NCI-H146 treated with DMSO at 0.1 percent for 48 hours (cell line): ENCODE data around the gene ONECUT2.
"Not testable (repeated sequence)": the region's sequence is repeated elsewhere in the genome, so short reads cannot be mapped to it uniquely, and the experiment has no call there.

ENCODE experiments used
- DNase-seq: peaks from one replicate; lab custom pipeline; 2025; ENCODE audit not compliant: unreplicated experiment; lab: John Stamatoyannopoulos, UW

Gene ONECUT2

DNA sequence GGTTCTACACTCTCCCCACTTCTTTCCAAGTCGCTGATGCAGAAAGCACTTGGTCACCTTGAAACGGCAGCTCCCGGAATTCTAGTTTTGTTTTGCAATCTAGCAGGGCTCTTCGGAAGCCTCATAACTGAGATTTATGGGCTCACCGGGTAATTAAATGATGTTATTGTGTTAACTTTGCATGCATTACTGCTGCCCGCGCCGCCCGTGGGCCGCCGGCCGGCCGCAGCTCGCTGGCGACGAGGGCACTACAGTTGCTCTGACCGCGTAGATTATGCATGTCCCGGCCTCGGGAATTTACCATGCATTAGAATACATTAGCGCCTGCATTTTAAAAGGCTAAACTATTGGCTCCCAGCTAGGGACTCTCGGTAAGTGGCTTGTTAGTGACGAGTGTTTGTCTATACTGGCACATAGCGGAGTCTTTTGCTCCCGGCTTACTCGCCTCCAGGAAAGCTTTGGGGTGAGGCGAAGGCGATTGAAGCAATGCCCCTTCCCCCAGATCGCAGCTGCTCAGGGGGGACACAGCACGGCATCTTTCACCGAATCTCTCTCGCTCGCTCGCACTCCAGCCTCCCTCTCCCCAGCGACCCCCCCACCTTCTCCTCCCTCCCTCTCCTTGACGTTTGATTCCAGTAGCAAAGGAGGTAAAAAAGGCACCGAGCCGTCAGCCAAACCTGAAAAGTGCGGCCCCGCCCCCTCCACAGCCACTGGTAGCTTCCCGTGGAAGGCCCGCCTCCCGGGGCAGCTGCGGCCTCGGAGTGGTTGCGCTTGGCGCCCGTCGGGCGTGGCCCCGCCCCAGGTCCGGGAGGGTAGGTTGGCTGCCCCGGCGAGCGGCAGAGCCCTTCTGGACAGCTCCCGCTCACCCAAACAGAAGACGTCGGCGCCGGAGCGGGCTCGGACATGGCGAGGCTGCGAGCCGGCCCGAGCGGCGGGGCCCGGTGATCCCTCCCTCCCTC, at the start of gene ONECUT2:
Gene ONECUT2, plus strand, starts transcription at position 839 of the 959 bp plus-strand sequence. CDS start 343 bp downstream, outside the sequence.
- DNase-seq, result peak; percentile 99

DNA sequence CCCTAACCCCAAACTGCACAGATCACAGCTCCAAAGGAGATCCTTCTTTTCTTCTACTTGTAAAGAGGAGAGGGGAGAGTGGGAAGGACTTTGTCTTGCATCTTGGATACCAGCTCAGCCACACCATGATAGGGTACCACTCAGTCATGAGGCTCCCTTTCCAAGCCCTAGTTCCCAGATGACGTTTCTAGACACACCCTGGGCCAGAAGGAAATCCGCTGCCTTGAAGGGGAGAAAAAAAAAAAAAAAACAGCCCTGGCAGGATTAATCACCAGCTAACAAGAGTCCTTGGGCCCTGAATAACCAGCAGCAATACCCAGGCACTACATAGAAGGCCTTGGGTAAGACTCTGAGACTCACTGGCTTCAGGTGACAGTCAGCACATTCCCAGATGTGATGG, 45.9 kb upstream of the ONECUT2 start:
- DNase-seq, result no peak

DNA sequence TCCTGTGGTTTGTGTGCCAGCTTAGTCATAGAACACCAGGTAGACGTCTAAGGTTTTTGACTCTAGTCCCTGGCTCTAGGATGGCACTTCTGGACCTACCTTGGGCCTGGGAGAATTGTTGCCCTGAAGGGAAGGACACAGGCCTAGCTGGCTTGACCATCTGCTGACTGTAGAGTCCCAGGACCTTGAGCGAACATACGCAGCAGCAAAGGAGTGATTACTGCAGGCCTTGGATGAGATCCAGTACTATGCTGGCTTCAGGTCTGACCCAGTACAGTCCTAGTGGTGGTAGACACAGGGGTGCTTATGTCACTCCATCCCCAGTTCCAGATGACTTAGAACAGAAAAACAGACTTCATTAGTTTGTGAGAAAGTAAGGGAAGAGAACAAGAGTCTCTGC, 45.1 kb upstream of the ONECUT2 start:
- DNase-seq, result no peak

DNA sequence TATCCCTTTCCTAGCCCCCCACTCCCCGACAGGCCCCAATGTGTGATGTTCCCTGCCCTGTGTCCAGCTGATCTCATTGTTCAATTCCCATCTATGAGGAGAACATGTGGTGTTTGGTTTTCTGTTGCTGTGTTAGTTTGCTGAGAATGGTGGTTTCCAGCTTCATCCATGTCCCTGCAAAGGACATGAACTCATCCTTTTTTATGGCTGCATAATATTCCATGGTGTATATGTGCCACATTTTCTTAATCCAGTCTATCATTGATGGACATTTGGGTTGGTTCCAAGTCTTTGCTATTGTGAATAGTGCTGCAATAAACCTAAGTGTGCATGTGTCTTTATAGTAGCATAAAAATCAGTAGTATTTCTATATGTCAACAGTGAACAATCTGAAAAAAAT, 40.4 kb upstream of the ONECUT2 start:
- not testable (repeated sequence) for DNase-seq

DNA sequence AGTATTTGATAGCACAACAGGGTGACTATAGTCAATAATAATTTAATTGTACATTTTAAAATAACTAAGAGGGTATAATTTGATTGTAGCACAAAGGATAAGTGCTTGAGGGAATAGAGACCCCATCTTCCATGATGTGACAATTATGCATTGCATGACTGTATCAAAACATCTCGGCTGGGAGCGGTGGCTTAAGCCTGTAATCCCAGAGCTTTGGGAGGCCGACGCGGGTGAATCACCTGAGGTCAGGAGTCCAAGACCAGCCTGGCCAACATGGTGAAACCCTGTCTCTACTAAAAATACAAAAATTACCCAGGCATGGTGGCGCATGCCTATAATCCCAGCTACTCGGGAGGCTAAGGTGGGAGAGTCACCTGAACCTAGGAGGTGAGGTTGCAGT, 38.3 kb upstream of the ONECUT2 start:
- not testable (repeated sequence) for DNase-seq

GRCh38 chr18:57397440-57398132, 37.6 kb upstream of the ONECUT2 start:
- DNase-seq, result no peak

GRCh38 chr18:57404345-57404744, 30.8 kb upstream of the ONECUT2 start:
- DNase-seq, result no peak

GRCh38 chr18:57409650-57410049, 25.5 kb upstream of the ONECUT2 start:
- DNase-seq, result no peak

GRCh38 chr18:57410749-57411148, 24.4 kb upstream of the ONECUT2 start:
- DNase-seq, result no peak

- DNase-seq, result no peak
Observed at GRCh38 chr18:57416542-57416941, 18.6 kb upstream of the ONECUT2 start.

- peak; percentile 27 for DNase-seq
Observed at GRCh38 chr18:57422313-57422872, 12.8 kb upstream of the ONECUT2 start.

DNA sequence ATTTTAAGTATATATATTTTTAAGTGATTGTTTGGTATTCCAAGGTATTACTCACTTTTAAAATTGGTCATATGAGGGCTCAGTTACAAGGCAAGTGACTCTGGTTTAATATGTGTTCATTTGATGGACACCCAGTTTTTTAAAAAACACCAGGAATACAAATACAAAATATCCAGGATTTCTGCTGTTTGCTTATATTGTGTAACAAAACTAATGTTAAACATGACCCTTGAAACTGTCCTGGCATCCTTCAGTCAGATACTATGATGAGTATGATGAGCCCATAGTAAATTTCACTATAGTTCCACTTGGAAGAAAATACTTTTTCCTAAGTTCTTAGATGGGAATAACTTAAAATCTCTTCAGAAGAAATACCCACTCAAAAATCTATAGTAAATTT, 11.4 kb upstream of the ONECUT2 start:
- DNase-seq, result no peak

GRCh38 chr18:57425096-57425495, 10.1 kb upstream of the ONECUT2 start:
- DNase-seq, result no peak

DNA sequence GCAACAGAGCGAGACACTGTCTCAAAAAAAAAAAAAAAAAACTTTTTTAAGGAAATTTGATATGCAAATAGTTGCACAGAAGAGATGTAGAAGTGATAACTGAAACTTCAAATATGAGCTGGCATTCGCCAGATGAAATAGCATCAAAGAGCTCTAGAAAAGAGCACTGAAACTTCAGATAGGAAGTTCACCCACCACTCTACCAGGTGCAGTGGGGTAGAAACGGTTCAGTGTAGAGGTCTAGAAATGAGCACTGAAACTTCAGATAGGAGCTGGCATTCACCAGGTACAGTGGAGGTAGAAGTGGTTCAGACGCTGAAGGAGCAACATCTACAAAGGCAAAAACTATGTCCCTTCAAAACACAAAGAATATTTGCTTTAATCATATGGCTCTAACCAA, 9.0 kb upstream of the ONECUT2 start:
- DNase-seq, result no peak

DNA sequence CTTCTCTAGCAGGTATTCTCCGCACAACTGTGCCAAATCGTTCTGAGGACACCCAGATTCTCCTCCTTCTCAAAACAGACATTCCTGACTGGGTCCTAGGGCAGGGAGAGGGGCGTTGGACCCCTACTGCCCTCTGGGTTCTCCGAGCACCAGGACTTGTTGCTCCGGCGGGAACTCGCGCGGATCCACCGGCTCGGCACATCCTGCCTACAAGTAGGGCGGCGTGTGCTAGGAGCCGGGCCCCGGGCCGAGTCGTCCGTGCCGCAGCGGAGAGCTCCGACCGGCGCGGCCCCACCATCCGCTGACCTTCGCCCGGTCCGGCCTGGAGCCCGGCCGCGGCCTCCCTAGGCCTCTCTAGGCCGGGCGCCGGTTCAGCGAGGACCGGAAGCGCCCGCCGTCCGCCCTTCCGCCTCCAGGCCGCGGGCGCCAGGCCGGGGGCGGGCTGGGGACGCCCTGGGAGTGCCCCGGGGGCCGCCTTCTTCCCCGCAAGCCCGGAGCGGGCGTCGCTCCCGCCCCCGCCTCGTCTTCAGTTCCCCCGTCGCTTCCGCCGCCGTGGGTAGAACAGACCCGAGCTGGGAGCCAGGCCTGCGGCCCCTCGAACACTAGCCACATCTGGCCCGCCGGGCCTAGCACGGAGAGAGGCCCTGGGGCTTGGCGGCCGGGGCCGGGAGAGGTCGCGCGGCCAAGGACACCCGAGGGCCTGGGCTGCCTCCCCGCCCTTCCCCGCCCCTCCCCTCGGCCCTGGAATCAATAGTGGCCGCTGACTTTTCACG, 7.6 kb upstream of the ONECUT2 start:
- DNase-seq, result no peak

GRCh38 chr18:57428221-57429150, 6.7 kb upstream of the ONECUT2 start:
- no peak for DNase-seq

- no peak for DNase-seq
Observed at GRCh38 chr18:57429167-57430078, 5.8 kb upstream of the ONECUT2 start.

DNA sequence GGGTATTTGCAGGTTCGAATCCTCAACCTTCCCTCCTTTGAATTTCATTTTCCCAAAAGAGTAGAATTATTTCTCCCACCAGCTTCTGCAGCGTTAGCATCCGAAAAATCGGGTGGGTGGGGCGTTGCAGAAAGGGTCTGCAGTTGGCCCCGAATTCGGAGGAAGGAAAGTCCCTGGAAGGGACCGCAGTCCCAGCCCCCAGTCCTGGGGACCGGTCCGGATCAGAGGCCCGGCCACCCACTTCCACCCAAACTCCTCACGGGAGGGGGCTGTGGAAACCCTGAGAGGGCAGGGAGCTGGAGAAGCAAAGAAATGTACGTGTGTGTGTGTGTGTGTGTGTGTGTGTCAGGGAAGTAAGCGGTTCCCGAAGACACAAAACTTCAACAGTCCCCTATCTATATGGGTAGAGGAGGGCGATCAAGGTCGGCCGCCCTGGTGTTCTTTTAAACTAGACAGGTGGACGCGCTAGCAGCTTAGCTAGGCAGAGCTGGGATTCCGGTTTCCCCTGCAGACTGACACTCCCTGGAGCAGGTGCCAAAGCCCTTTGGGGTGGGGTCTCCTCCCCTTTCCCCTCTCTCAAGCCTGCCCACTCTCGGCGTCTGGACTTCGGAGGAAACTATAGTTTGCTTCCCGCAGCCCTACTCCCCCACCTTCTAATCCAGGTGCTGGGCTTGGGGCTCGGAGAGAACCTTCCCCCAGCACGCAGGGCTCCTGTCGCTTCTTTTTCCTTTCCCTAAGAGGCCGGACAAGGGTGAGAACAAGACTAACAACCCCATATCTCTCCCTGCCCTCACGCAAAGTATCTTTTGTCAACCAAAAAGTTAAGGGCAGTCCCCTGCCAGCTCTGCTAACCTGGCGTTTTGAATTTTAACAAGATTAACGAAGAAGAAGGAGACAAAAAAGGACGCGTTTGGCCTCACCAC, 4.8 kb upstream of the ONECUT2 start:
- DNase-seq, result no peak
